SK-MEL-5 (cell line): ENCODE measurements around the gene KCNMB2. TPM values are rescaled to one million over a fixed set of nuclear protein-coding genes. Genes with fewer than 3 reads are reported as not detected.

Experiments
- DNase-seq: peaks from one replicate; pipeline ENCODE4 v3.0.0-alpha.2; 2016; ENCODE audit warnings: low read depth, low spot score
- in situ Hi-C: cut with HindIII; loops from 2 replicates; pipeline ENCODE4 v1.10.0; 2016; ENCODE audit warnings: low sequenced_read_pairs, high pct_unique_total_duplicates, low pct_unique_long_range_greater_than_20kb
- total RNA-seq: library from RNA; depleted of rRNA; stranded (reverse); fragments of >200 nt; shearing (Covaris generic); gene quantifications from 2 replicates; pipeline ENCODE4 v1.2.3, GENCODE V29; 2014

KCNMB2 gene
- total RNA-seq, 1 experiment from 2014 or later = not detected

DNA sequence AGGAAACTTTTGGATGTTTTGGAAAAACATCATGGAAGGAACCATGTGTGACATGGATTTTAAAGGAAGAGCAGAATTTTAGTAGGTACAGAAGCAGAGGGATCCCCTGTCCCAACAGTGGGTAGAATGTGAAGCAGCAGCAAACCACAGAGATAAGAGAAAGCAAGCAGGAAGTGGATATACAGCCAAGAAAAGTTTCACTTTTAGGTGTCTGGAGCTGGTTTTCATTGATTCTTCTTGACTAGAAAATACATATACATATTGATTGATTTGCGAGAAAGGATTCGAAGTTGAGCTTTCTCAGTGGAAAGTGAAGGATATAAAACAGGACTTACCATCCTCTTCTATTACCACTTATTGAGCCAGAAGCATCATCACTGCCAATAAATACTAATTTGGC is 133.5 kb downstream of the KCNMB2 start:
- in situ Hi-C loops = no loop called here
- DNase-seq = no peak

- DNase-seq = no peak
- in situ Hi-C loops = no loop called here
Observed at GRCh38 chr3:178671377-178671776, 135.1 kb downstream of the KCNMB2 start.

- in situ Hi-C loops = no loop called here
- no peak for DNase-seq
Observed at GRCh38 chr3:178671791-178672190, 135.6 kb downstream of the KCNMB2 start.

- in situ Hi-C loops = no loop called here
- no peak for DNase-seq
Observed at GRCh38 chr3:178672275-178672674, 136.0 kb downstream of the KCNMB2 start.

GRCh38 chr3:178673529-178673928 is 137.3 kb downstream of the KCNMB2 start:
- no peak for DNase-seq
- in situ Hi-C loops = no loop called here

- in situ Hi-C loops = no loop called here
- no peak for DNase-seq
Observed at GRCh38 chr3:178676077-178676476, 139.8 kb downstream of the KCNMB2 start.

GRCh38 chr3:178676942-178677790 is 140.9 kb downstream of the KCNMB2 start:
- in situ Hi-C loops = no loop called here
- no peak for DNase-seq

DNA sequence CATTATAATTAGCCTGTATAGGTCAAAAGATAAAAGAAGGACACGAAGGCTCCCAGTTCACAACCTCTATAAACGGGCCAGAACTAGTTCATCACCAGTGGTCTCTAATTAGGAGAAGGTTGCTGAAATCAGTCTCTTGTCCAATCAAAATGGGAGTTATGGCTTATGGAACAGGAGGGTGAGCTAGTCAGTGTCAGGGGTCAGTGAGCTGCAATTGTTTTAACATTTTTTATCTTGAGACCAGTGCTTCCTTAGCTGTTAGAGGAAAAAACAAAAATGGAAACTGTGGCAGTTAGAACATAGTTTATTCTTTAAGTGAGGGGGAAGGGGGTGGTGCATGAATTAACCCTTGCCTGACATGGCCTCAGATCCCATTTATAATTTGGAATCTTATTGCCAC is 141.7 kb downstream of the KCNMB2 start:
- no peak for DNase-seq
- in situ Hi-C loops = no loop called here

- in situ Hi-C loops = no loop called here
- no peak for DNase-seq
Observed at GRCh38 chr3:178680037-178680436, 143.8 kb downstream of the KCNMB2 start.

- in situ Hi-C loops = no loop called here
- DNase-seq = no peak
Observed at GRCh38 chr3:178680489-178680888, 144.3 kb downstream of the KCNMB2 start.

DNA sequence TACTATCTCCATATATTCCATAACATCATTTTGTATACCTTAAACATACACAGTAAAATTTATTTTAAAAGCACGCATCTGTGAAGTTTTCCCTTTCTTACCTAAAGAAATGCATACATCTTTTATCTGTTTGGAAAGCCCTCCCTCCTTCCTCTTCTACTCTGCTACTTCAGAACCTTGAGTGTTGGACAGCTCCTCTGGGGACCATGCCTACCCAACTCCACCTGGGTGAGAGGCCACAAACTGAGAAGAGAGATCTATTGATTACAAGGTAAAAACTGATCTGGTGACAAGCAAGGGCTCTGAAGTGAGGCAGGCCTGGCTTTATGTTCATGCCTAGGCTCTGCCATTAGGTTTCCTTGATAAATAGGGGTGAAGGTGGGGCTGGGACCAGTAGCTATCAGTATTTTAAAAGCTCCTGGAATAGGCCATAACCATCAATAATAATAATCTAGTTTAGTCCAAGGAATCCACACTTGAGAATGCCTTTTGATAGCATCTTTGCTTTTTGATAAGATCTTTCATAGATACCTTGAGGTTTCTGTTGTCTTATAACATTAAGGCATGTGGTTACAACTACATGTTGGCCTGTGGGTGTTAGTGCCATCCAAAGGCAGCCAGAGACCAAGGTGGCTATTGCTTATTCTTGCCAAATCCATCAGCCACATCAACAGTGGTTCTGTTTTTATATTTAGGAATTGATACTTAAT is 148.8 kb downstream of the KCNMB2 start:
- DNase-seq = no peak
- in situ Hi-C loops = no loop called here

- no peak for DNase-seq
- in situ Hi-C loops = no loop called here
Observed at GRCh38 chr3:178685591-178685906, 149.3 kb downstream of the KCNMB2 start.

DNA sequence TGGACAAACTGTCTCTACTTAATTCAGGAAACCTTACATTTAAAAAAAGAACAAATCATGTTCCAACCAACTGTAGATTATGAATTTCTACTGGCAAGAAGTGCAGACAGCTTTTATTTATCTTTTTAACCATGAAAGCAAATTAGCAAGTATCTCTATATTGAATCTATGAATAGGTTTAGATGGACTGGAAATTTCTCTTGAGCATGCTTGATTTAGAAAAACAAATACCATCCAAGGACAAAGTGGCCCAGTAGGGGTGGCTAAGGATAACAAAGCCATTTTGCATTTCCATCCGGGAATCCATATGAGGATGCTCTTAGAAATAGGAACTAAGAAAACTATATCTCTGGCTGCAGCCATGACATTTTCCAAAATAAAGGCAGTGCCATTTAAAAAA is 150.6 kb downstream of the KCNMB2 start:
- in situ Hi-C loops = no loop called here

GRCh38 chr3:178690571-178690970 is 154.3 kb downstream of the KCNMB2 start:
- in situ Hi-C loops = no loop called here
- DNase-seq = no peak

More for the DNA sequence above, 150.6 kb downstream of the KCNMB2 start:
- no peak for DNase-seq

DNA sequence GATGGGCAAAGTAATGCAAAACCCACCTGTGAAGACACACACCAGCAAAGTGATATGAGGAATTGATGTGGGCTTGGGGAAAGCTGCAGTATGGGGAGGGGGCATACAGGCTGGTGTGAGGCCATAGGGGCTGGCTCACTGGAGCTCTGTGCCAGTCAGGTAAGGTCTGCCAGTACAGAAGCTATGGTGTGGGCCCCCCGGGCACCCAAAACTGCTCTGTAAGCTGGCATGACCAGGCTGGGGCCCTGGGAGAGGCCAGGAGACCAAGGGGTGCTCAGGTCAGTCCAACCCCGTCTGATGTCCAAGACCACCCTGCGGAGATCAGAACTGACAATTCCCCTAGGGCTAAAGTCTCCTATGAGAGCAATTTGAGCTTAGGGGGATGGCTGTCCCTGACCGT is 163.1 kb downstream of the KCNMB2 start:
- in situ Hi-C loops = no loop called here

GRCh38 chr3:178699810-178700209 is 163.6 kb downstream of the KCNMB2 start:
- in situ Hi-C loops = no loop called here
- DNase-seq = no peak

More for the DNA sequence above, 163.1 kb downstream of the KCNMB2 start:
- no peak for DNase-seq

- no peak for DNase-seq
Observed at GRCh38 chr3:178703268-178703975, 167.2 kb downstream of the KCNMB2 start.

DNA sequence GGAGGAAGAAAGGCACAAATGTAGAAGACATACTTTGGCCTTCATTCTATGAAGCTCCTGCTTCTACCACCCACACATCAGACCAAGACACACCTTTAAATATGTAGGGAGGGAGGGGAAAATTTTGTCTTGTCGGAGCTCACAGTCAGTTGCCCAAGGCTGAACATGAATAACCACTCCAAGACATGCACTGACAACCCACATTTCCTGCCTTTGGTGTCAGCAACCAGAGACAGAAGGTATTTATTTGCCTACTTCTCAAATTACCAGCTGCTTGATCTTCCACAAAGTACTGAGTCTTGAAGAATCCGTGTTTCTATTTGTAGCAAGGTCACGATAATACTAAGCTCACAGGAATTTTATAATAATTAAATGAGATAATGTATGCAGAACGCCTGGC is 169.7 kb downstream of the KCNMB2 start:
- in situ Hi-C loops = no loop called here
- no peak for DNase-seq

More at GRCh38 chr3:178703268-178703975, 167.2 kb downstream of the KCNMB2 start:
- in situ Hi-C loops = no loop called here
